ENCODE measurements around the gene DNM2. TPM values are rescaled to one million over a fixed set of nuclear protein-coding genes. Genes with fewer than 3 reads are reported as not detected.

Gene DNM2
- total and polyA plus RNA-seq, 2 of the 13 experiments (the other 11 are each of a cell fraction or from before 2014, with no cell fraction given): 41.7 to 59.8 TPM

DNA sequence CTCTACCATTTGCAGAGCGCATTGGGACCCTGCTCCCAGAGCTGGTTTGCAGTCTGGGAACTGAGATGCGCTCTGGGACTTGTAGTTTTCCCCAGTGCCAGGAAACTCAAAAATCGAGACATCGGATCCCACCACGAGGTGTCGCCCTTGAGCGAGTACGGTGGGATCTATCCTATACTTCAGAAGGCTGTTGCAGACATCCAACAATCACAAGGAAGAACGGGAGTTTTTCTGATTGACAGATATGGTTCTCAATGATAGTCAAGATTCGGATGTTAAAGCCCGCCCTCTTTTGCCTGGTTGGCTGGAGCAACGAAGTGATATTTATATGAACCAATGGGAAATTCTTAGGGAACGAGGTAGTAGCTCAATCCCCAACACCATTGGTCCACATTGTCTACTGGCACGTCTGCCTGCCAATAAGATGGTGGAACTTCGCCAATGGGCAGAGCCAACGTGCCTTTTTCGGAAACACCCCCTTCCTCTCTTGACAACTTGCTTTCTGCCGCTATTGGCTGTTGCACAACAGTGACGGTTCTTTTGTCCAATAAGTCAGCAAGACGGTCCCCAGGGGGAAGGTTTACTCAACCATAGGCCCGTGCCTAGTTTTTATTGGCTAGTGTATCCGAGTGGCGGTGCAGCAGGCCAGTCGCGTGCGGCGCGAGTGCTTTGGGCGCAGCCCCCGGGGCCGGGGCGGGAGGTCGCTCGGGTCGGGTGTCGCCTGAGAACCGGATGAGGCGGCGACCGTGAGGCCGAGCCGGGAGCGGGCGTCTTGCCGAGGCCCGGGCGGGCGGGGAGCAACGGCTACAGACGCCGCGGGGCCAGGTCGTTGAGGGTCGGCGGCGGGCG is at the start of gene DNM2 (continued):
- TF ChIP-seq MIXL1 (CRISPR knock-in tag; IDR thresholded peaks at IDR 0.05) (peak; percentile 29; the same call in 1 of the 2 replicates), RBFOX2 (IDR thresholded peaks at IDR 0.05; ENCODE audit: low read depth, low read length) (peak; percentile 92), ZNF234 (CRISPR knock-in tag; conservative IDR thresholded peaks at IDR 0.05) (no peak), MYNN (CRISPR knock-in tag; IDR thresholded peaks at IDR 0.05; ENCODE audit: low read depth) (0 out of 2 replicates have a peak, but pooled peaks have one; percentile 16), SOX5 (CRISPR knock-in tag; IDR thresholded peaks at IDR 0.05; ENCODE audit: borderline replicate concordance) (peak; percentile 37; the same call in 1 of the 2 replicates), SSRP1 (CRISPR knock-in tag; IDR thresholded peaks at IDR 0.05) (no peak), KDM5B (CRISPR knock-in tag; IDR thresholded peaks at IDR 0.05; ENCODE audit: borderline replicate concordance) (peak; percentile 29; the same call in 1 of the 2 replicates), ZNF816 (CRISPR knock-in tag; IDR thresholded peaks at IDR 0.05; ENCODE audit: borderline replicate concordance) (no peak), ZNF563 (CRISPR knock-in tag; IDR thresholded peaks at IDR 0.05) (0 out of 2 replicates have a peak, but pooled peaks have one; percentile 19), NCOR1 (IDR thresholded peaks at IDR 0.05; ENCODE audit: borderline replicate concordance, low read length) (no peak), ZNF557 (CRISPR knock-in tag; IDR thresholded peaks at IDR 0.05) (no peak), GFI1 (CRISPR knock-in tag; IDR thresholded peaks at IDR 0.05; ENCODE audit: borderline replicate concordance) (no peak), ZNF282 (IDR thresholded peaks at IDR 0.05; ENCODE audit: partially characterized antibody) (no peak), ZNF550 (CRISPR knock-in tag; IDR thresholded peaks at IDR 0.05; ENCODE audit: borderline replicate concordance) (no peak), ZBTB2 (CRISPR knock-in tag; IDR thresholded peaks at IDR 0.05; ENCODE audit: low read depth) (peak; percentile 90), TRIM24 (CRISPR knock-in tag; IDR thresholded peaks at IDR 0.05) (no peak), ZNF17 (CRISPR knock-in tag; IDR thresholded peaks at IDR 0.05) (no peak), MAF1 (CRISPR knock-in tag; IDR thresholded peaks at IDR 0.05; ENCODE audit: borderline replicate concordance) (no peak), ZNF383 (CRISPR knock-in tag; IDR thresholded peaks at IDR 0.05; ENCODE audit: borderline replicate concordance) (no peak), MAFF (IDR thresholded peaks at IDR 0.05; ENCODE audit: low read depth, low read length) (no peak), ZFX (CRISPR knock-in tag; IDR thresholded peaks at IDR 0.05; ENCODE audit: low read depth) (no peak), KAT8 (CRISPR knock-in tag; IDR thresholded peaks at IDR 0.05) (peak; percentile 74), NFIB (CRISPR knock-in tag; IDR thresholded peaks at IDR 0.05; ENCODE audit: borderline replicate concordance) (no peak), ZNF10 (CRISPR knock-in tag; IDR thresholded peaks at IDR 0.05; ENCODE audit: borderline replicate concordance, low read depth) (no peak), NR2F6 (IDR thresholded peaks at IDR 0.05) (no peak), NR2F6 (CRISPR knock-in tag; IDR thresholded peaks at IDR 0.05) (peak; percentile 44; the same call in 1 of the 2 replicates)
- TF ChIP-seq, protein P1, sequence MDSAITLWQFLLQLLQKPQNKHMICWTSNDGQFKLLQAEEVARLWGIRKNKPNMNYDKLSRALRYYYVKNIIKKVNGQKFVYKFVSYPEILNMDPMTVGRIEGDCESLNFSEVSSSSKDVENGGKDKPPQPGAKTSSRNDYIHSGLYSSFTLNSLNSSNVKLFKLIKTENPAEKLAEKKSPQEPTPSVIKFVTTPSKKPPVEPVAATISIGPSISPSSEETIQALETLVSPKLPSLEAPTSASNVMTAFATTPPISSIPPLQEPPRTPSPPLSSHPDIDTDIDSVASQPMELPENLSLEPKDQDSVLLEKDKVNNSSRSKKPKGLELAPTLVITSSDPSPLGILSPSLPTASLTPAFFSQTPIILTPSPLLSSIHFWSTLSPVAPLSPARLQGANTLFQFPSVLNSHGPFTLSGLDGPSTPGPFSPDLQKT (CRISPR knock-in tag; IDR thresholded peaks at IDR 0.05; ENCODE audit: borderline replicate concordance): no peak
- TF ChIP-seq, protein P2, sequence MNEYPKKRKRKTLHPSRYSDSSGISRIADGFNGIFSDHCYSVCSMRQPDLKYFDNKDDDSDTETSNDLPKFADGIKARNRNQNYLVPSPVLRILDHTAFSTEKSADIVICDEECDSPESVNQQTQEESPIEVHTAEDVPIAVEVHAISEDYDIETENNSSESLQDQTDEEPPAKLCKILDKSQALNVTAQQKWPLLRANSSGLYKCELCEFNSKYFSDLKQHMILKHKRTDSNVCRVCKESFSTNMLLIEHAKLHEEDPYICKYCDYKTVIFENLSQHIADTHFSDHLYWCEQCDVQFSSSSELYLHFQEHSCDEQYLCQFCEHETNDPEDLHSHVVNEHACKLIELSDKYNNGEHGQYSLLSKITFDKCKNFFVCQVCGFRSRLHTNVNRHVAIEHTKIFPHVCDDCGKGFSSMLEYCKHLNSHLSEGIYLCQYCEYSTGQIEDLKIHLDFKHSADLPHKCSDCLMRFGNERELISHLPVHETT (CRISPR knock-in tag; conservative IDR thresholded peaks at IDR 0.05): peak; percentile 70; the same call in 1 of the 2 replicates

Measured in HepG2 (cell line).